ENCODE results near the gene SPPL2B. TPM values are rescaled to one million over a fixed set of nuclear protein-coding genes. Genes with fewer than 3 reads are reported as not detected.
A peak's percentile ranks its signal among the peaks of the same experiment; 100 is the strongest.

Gene SPPL2B
- total and polyA plus RNA-seq, 9 of the 15 experiments (the other 6 are each of a cell fraction or from before 2014, with no cell fraction given) = 0.20 to 81.2 (median 15.1) TPM

GRCh38 chr19:2329501-2329916 lies 1.0 kb downstream of the SPPL2B start:
- H4K20me1 ChIP-seq (replicated peaks; ENCODE audit: control insufficient read depth, insufficient read depth, low read length) = no peaks in the 10 kb centered on the region
- peak overlapping the region; percentile 98 for H3K4me3 ChIP-seq
- peak; percentile 72 for ATAC-seq
- H3K36me3 ChIP-seq (ENCODE audit: control insufficient read depth, insufficient read depth, low read length) = peaks cover 42% of the 10 kb centered on the region
- H3K9me3 ChIP-seq (replicated peaks; ENCODE audit: control insufficient read depth, insufficient read depth, low read depth, low read length) = no peaks in the 10 kb centered on the region
- peaks cover 93% of the 10 kb centered on the region for H3K79me2 ChIP-seq (ENCODE audit: control insufficient read depth, insufficient read depth, low read length)
- H2AFZ ChIP-seq (ENCODE audit: low read depth, low read length) = no peak overlapping the region
- FAIRE-seq = no peak
- ChIA-PET POLR2A (interaction anchor here (0.7 kb wide), 2 partner anchors 94 to 445 kb away, joined by 3 read pairs; no protein-coding TSS in a partner anchor), CTCF (ENCODE audit: low intra/inter-chr PET ratio) (no interaction called here)
- peak overlapping the region; percentile 88 for H3K4me2 ChIP-seq (ENCODE audit: insufficient read depth, low read length)
- BruUV-seq (replicated peaks) = no TSS peak
- peak overlapping the region; percentile 90 to 99 for H3K9ac ChIP-seq (ENCODE audit: insufficient read depth in 1 of 2, low read depth in 2 of 2, low read length in 2 of 2)
- H3K27ac ChIP-seq (ENCODE audit: extremely low read depth, low read depth, low read length) = peak overlapping the region; percentile 74
- H3K9me1 ChIP-seq (ENCODE audit: control insufficient read depth, insufficient read depth, low read length) = no peaks in the 10 kb centered on the region
- peak in 2 of 4 experiments; percentile 56 to 62 for DNase-seq (ENCODE audit: extremely low read depth in 1 of 4, low spot score in 3 of 4)
- peaks cover 28 to 76% of the 10 kb centered on the region in 2 experiments; a peak in 4 of 5 replicates for H3K4me1 ChIP-seq (replicated peaks in 1 of 2; ENCODE audit: control insufficient read depth in 2 of 2, insufficient read depth in 2 of 2, low read length in 2 of 2)
- intact Hi-C loops (cut with micrococcal nuclease) = loop anchor here (10.0 kb wide), 1 partner anchor 55 kb away; no protein-coding TSS in a partner anchor
- in situ Hi-C loops (cut with MboI) = no loop called here
- 26% methylated on average over 13 of the region's 13 CpGs for WGBS (ENCODE audit: insufficient coverage, low coverage, missing lambda C conversion rate)
- H3K27me3 ChIP-seq (ENCODE audit: control insufficient read depth in 2 of 2, insufficient read depth in 2 of 2, low read length in 2 of 2) = no peaks in the 10 kb centered on the region
- TF ChIP-seq RREB1 (CRISPR knock-in tag; IDR thresholded peaks at IDR 0.05) (0 out of 2 replicates have a peak, but pooled peaks have one; percentile 40), CREB1 (IDR thresholded peaks at IDR 0.05) (peak; percentile 66; the same call in 1 of the 2 replicates), CREB1 (CRISPR knock-in tag; IDR thresholded peaks at IDR 0.05) (peak; percentile 57), POLR3G (IDR thresholded peaks at IDR 0.05; ENCODE audit: extremely low read depth, insufficient read length, insufficient replicate concordance) (no peak), KHSRP (IDR thresholded peaks at IDR 0.05) (no peak), E2F6 (IDR thresholded peaks at IDR 0.05; ENCODE audit: borderline replicate concordance in 1 of 2, extremely low read depth in 1 of 2, insufficient read depth in 1 of 2, insufficient read length in 1 of 2, low read depth in 1 of 2, low read length in 1 of 2, poor library complexity in 1 of 2, severe bottlenecking in 1 of 2) (no peak), DMBX1 (CRISPR knock-in tag; IDR thresholded peaks at IDR 0.05; ENCODE audit: borderline replicate concordance) (no peak), MAFF (IDR thresholded peaks at IDR 0.05; ENCODE audit: low read length) (no peak), GABPB1 (CRISPR knock-in tag; IDR thresholded peaks at IDR 0.05) (peak; percentile 61), TFAP4 (CRISPR knock-in tag; IDR thresholded peaks at IDR 0.05; ENCODE audit: borderline replicate concordance) (peak; percentile 19; the same call in 1 of the 2 replicates), YY1 (IDR thresholded peaks at IDR 0.05; ENCODE audit: borderline replicate concordance in 1 of 3, control insufficient read depth in 1 of 3, extremely low read depth in 1 of 3, insufficient read depth in 3 of 3, insufficient read length in 1 of 3, insufficient replicate concordance in 2 of 3, low read depth in 1 of 3, low read length in 2 of 3) (peak in 1 of 3 experiments; percentile 4), TAF1 (IDR thresholded peaks at IDR 0.05; ENCODE audit: control insufficient read depth, extremely low read depth, insufficient read depth, low read length, severe bottlenecking) (peak; percentile 26), RBBP5 (IDR thresholded peaks at IDR 0.05; ENCODE audit: borderline replicate concordance, insufficient read depth, low read length, poor library complexity, severe bottlenecking) (no peak)

All from K562 (cell line).